ENCODE results near the gene DCBLD1. TPM values are rescaled to one million over a fixed set of nuclear protein-coding genes. Genes with fewer than 3 reads are reported as not detected.
A peak's percentile ranks its signal among the peaks of the same experiment; 100 is the strongest.

Gene DCBLD1
- total and polyA plus RNA-seq, 2 of the 13 experiments (the other 11 are each of a cell fraction or from before 2014, with no cell fraction given): 23.2 to 41.5 TPM

DNA sequence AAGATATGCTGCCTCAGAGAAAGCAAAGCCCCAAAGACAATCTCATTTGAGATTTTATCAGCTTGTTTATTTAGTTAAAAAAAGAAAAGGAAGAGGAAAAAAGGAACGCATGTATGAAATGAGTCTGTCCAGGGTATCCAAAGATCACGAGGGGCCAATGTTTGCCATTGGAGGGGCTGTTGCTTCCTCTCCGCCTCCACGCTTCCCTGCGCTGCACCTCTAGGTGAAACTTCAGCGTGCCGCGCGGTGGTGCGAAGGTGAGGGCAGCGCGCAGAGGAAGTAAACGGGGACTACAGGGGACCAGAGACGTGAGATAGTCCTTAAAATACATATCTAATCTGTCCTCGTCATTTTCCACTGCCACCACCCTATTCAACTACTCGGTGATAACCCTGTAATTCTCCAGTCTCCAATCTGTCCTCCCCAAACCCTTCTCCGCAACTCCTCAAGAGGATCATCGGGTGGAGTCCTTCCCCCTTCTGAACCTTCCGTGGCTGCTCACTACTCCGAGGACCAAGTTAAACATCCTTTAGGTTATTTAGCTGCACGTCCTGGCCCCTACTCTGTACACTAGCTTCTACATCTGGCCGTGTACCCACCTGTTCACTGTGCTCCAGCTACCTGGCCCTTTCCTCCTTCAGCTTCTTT lies 1.1 kb upstream of the DCBLD1 start (continued):
- TF ChIP-seq CHCHD3 (CRISPR knock-in tag; IDR thresholded peaks at IDR 0.05) (peak; percentile 61; the same call in 1 of the 2 replicates), NRL (CRISPR knock-in tag; IDR thresholded peaks at IDR 0.05; ENCODE audit: borderline replicate concordance) (peak; percentile 71; the same call in 1 of the 2 replicates), ZNF569 (CRISPR knock-in tag; IDR thresholded peaks at IDR 0.05; ENCODE audit: borderline replicate concordance) (no peak), NFE2L1 (CRISPR knock-in tag; IDR thresholded peaks at IDR 0.05; ENCODE audit: borderline replicate concordance) (no peak), RXRB (CRISPR knock-in tag; IDR thresholded peaks at IDR 0.05; ENCODE audit: borderline replicate concordance) (peak; percentile 65; the same call in 1 of the 2 replicates), MLLT10 (CRISPR knock-in tag; IDR thresholded peaks at IDR 0.05) (no peak), SRSF1 (optimal IDR thresholded peaks at IDR 0.05; ENCODE audit: low read depth, low read length) (no peak)
- TF ChIP-seq, protein P1, sequence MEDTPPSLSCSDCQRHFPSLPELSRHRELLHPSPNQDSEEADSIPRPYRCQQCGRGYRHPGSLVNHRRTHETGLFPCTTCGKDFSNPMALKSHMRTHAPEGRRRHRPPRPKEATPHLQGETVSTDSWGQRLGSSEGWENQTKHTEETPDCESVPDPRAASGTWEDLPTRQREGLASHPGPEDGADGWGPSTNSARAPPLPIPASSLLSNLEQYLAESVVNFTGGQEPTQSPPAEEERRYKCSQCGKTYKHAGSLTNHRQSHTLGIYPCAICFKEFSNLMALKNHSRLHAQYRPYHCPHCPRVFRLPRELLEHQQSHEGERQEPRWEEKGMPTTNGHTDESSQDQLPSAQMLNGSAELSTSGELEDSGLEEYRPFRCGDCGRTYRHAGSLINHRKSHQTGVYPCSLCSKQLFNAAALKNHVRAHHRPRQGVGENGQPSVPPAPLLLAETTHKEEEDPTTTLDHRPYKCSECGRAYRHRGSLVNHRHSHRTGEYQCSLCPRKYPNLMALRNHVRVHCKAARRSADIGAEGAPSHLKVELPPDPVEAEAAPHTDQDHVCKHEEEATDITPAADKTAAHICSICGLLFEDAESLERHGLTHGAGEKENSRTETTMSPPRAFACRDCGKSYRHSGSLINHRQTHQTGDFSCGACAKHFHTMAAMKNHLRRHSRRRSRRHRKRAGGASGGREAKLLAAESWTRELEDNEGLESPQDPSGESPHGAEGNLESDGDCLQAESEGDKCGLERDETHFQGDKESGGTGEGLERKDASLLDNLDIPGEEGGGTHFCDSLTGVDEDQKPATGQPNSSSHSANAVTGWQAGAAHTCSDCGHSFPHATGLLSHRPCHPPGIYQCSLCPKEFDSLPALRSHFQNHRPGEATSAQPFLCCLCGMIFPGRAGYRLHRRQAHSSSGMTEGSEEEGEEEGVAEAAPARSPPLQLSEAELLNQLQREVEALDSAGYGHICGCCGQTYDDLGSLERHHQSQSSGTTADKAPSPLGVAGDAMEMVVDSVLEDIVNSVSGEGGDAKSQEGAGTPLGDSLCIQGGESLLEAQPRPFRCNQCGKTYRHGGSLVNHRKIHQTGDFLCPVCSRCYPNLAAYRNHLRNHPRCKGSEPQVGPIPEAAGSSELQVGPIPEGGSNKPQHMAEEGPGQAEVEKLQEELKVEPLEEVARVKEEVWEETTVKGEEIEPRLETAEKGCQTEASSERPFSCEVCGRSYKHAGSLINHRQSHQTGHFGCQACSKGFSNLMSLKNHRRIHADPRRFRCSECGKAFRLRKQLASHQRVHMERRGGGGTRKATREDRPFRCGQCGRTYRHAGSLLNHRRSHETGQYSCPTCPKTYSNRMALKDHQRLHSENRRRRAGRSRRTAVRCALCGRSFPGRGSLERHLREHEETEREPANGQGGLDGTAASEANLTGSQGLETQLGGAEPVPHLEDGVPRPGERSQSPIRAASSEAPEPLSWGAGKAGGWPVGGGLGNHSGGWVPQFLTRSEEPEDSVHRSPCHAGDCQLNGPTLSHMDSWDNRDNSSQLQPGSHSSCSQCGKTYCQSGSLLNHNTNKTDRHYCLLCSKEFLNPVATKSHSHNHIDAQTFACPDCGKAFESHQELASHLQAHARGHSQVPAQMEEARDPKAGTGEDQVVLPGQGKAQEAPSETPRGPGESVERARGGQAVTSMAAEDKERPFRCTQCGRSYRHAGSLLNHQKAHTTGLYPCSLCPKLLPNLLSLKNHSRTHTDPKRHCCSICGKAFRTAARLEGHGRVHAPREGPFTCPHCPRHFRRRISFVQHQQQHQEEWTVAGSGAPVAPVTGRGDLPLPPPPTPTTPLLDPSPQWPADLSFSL (CRISPR knock-in tag; IDR thresholded peaks at IDR 0.05): no peak
- TF ChIP-seq, protein P2, sequence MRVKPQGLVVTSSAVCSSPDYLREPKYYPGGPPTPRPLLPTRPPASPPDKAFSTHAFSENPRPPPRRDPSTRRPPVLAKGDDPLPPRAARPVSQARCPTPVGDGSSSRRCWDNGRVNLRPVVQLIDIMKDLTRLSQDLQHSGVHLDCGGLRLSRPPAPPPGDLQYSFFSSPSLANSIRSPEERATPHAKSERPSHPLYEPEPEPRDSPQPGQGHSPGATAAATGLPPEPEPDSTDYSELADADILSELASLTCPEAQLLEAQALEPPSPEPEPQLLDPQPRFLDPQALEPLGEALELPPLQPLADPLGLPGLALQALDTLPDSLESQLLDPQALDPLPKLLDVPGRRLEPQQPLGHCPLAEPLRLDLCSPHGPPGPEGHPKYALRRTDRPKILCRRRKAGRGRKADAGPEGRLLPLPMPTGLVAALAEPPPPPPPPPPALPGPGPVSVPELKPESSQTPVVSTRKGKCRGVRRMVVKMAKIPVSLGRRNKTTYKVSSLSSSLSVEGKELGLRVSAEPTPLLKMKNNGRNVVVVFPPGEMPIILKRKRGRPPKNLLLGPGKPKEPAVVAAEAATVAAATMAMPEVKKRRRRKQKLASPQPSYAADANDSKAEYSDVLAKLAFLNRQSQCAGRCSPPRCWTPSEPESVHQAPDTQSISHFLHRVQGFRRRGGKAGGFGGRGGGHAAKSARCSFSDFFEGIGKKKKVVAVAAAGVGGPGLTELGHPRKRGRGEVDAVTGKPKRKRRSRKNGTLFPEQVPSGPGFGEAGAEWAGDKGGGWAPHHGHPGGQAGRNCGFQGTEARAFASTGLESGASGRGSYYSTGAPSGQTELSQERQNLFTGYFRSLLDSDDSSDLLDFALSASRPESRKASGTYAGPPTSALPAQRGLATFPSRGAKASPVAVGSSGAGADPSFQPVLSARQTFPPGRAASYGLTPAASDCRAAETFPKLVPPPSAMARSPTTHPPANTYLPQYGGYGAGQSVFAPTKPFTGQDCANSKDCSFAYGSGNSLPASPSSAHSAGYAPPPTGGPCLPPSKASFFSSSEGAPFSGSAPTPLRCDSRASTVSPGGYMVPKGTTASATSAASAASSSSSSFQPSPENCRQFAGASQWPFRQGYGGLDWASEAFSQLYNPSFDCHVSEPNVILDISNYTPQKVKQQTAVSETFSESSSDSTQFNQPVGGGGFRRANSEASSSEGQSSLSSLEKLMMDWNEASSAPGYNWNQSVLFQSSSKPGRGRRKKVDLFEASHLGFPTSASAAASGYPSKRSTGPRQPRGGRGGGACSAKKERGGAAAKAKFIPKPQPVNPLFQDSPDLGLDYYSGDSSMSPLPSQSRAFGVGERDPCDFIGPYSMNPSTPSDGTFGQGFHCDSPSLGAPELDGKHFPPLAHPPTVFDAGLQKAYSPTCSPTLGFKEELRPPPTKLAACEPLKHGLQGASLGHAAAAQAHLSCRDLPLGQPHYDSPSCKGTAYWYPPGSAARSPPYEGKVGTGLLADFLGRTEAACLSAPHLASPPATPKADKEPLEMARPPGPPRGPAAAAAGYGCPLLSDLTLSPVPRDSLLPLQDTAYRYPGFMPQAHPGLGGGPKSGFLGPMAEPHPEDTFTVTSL (CRISPR knock-in tag; IDR thresholded peaks at IDR 0.05; ENCODE audit: borderline replicate concordance): no peak
- TF ChIP-seq, protein P3, sequence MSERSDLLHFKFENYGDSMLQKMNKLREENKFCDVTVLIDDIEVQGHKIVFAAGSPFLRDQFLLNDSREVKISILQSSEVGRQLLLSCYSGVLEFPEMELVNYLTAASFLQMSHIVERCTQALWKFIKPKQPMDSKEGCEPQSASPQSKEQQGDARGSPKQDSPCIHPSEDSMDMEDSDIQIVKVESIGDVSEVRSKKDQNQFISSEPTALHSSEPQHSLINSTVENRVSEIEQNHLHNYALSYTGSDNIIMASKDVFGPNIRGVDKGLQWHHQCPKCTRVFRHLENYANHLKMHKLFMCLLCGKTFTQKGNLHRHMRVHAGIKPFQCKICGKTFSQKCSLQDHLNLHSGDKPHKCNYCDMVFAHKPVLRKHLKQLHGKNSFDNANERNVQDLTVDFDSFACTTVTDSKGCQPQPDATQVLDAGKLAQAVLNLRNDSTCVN (CRISPR knock-in tag; IDR thresholded peaks at IDR 0.05; ENCODE audit: borderline replicate concordance): peak; percentile 70; the same call in 1 of the 2 replicates
- TF ChIP-seq, protein P4, sequence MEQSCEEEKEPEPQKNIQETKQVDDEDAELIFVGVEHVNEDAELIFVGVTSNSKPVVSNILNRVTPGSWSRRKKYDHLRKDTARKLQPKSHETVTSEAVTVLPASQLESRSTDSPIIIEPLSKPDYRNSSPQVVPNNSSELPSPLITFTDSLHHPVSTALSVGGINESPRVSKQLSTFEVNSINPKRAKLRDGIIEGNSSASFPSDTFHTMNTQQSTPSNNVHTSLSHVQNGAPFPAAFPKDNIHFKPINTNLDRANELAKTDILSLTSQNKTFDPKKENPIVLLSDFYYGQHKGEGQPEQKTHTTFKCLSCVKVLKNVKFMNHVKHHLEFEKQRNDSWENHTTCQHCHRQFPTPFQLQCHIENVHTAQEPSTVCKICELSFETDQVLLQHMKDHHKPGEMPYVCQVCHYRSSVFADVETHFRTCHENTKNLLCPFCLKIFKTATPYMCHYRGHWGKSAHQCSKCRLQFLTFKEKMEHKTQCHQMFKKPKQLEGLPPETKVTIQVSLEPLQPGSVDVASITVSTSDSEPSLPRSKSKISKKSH (CRISPR knock-in tag; IDR thresholded peaks at IDR 0.05; ENCODE audit: borderline replicate concordance): peak; percentile 81; the same call in 1 of the 2 replicates
